Vagina (tissue), 2 donors: ENCODE data around the gene TRIM13. TPM values are rescaled to one million over a fixed set of nuclear protein-coding genes. Genes with fewer than 3 reads are reported as not detected.
A peak's percentile ranks its signal among the peaks of the same experiment; 100 is the strongest.

Source experiments
- DNase-seq, 2 donors: peaks; one replicate each; pipeline ENCODE4 v3.0.0-alpha.2; 2017; ENCODE audit errors: extremely low spot score in 2 of 2
- H3K27ac ChIP-seq: fragments of 200-600 bp; sonication (generic); one replicate; pipeline ENCODE4 v1.5.1; 2019
- H3K27me3 ChIP-seq: fragments of 200-600 bp; sonication (generic); one replicate; pipeline ENCODE4 v1.5.1; 2019
- H3K36me3 ChIP-seq, 2 donors: fragments of 200-600 bp; sonication (generic); one replicate each; pipeline ENCODE4 v1.5.1; 2017 to 2019
- H3K4me1 ChIP-seq: fragments of 200-600 bp; sonication (generic); one replicate; pipeline ENCODE4 v1.5.1; 2019
- H3K4me3 ChIP-seq, 2 donors: fragments of 200-600 bp; sonication (generic); 1 replicate in 1 of 2; 2 replicates in 1 of 2; pipeline ENCODE4 v1.5.1; 2016 to 2019
- H3K9me3 ChIP-seq: fragments of 200-600 bp; sonication (generic); one replicate; pipeline ENCODE4 v1.5.1; 2019
- POLR2A ChIP-seq, 2 donors: fragments of 450-650 bp; IDR thresholded peaks; one replicate each; pipeline ENCODE4 v1.6.1; 2017; ENCODE audit warnings: antibody characterized with exemption in 2 of 2, mild to moderate bottlenecking in 2 of 2, moderate library complexity in 2 of 2
- POLR2AphosphoS5 ChIP-seq, 2 donors: sonication (generic); formaldehyde crosslinking; IDR thresholded peaks; one replicate each; pipeline ENCODE4 v1.9.0; 2017; ENCODE audit warnings: antibody characterized with exemption in 2 of 2, mild to moderate bottlenecking in 2 of 2, low read depth in 1 of 2; ENCODE audit not compliant: insufficient read depth in 1 of 2
- intact Hi-C: fragments of 100-400 bp; cut with DNase I; formaldehyde crosslinking; loops from one replicate; pipeline ENCODE4 v1.15.1; 2023
- total RNA-seq: library from RNA; depleted of rRNA; stranded (reverse); fragments of >200 nt; gene quantifications from one replicate; pipeline ENCODE4 v1.2.3, GENCODE V29; 2016
- TF ChIP-seq, protein P1 (sequence below), 3 experiments: fragments of 450-650 bp in 2 of 3; fragments of 200-600 bp in 1 of 3; sonication (generic) in 1 of 3; IDR thresholded peaks; one replicate each; pipeline ENCODE4 v1.5.1; 2017 to 2019; ENCODE audit warnings: antibody characterized with exemption in 3 of 3, mild to moderate bottlenecking in 2 of 3, moderate library complexity in 2 of 3

TRIM13 gene
- total RNA-seq, 1 donor from 2014 or later, result 12.3 TPM

DNA sequence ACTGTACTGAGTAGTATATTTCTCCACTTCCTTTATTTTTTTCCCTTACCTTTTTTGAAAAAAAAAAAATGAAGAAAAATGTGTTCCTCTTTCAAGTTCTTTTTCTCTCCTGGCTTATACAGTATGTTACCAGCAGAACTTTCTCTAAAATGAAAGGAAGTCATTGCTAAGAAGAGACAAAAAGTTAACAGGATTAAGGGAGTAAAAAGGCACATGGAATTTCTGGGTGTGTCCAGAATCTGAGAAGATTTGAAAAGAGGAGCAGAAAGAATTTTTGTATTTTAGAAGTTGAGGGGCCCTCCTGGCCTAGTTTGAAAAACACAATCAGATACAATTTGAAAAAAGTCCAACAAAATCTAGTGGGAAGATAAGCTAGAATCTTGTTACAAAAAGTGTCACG lies 21.0 kb upstream of the TRIM13 start:
- Histone ChIP-seq H3K27ac (no peak overlapping the region), H3K36me3 (no peaks in the 10 kb centered on the region), H3K27me3 (no peaks in the 10 kb centered on the region), H3K4me3 (no peak overlapping the region), H3K9me3 (no peaks in the 10 kb centered on the region), H3K4me1 (no peaks in the 10 kb centered on the region)
- intact Hi-C loops, result loop anchor here (10.0 kb wide), 1 partner anchor 1409 kb away; no protein-coding TSS in a partner anchor
- no peak for DNase-seq
- no peak for TF ChIP-seq POLR2A (IDR thresholded peaks at IDR 0.05)
- TF ChIP-seq, protein P1, sequence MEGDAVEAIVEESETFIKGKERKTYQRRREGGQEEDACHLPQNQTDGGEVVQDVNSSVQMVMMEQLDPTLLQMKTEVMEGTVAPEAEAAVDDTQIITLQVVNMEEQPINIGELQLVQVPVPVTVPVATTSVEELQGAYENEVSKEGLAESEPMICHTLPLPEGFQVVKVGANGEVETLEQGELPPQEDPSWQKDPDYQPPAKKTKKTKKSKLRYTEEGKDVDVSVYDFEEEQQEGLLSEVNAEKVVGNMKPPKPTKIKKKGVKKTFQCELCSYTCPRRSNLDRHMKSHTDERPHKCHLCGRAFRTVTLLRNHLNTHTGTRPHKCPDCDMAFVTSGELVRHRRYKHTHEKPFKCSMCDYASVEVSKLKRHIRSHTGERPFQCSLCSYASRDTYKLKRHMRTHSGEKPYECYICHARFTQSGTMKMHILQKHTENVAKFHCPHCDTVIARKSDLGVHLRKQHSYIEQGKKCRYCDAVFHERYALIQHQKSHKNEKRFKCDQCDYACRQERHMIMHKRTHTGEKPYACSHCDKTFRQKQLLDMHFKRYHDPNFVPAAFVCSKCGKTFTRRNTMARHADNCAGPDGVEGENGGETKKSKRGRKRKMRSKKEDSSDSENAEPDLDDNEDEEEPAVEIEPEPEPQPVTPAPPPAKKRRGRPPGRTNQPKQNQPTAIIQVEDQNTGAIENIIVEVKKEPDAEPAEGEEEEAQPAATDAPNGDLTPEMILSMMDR (IDR thresholded peaks at IDR 0.05), result no peak

DNA sequence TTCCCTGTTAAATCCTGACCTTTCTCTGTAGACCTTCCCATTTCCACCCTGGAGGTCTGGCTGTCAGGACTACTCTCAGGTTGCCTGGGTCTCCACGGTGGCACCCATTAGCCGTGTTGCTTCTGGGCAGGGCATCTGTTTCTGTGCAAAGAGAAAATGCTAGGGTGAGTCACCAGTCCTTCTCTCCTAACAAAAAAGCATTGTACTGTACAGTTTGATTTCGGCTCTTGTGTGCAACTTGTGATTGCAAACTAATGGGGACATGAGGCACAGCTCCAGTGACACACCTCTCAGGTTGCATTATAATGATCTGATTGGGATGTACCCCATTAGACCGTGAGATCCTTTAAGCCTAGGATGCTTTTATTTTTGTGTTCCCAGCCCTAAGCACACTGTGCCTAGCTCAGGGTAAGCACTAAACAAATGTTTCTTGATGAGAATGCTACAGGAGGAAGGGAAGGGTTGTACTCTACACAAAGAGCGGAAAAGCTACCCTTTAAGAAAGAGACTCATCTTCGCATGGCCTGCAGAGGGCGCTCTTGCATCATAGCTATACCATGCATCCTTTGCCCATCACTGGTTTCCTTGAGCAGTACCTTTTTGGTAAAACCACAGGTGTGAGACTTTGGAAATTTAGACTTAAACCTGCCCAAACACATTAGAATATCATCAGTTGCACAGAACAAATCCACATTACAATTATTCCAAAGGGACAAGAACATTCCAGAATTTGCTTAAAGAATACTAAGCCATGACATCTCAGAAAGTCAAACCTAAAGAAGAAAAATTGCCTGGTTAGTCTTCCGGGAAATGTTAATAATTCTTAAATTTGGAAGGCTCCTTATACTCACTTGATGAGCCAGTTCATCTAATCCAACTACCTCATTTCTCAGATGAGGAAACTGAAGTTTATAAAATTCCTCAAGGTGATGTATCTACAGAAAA lies 20.3 kb upstream of the TRIM13 start:
- H3K9me3 ChIP-seq, result no peaks in the 10 kb centered on the region
- no peak overlapping the region for H3K4me3 ChIP-seq
- DNase-seq, result no peak
- no peaks in the 10 kb centered on the region for H3K27me3 ChIP-seq
- H3K27ac ChIP-seq, result no peak overlapping the region
- TF ChIP-seq, protein P1 (IDR thresholded peaks at IDR 0.05), result peak; percentile 58 to 77 (median 72)
- TF ChIP-seq POLR2AphosphoS5 (IDR thresholded peaks at IDR 0.05; ENCODE audit: insufficient read depth in 1 of 2, low read depth in 1 of 2), result no peak
- H3K36me3 ChIP-seq, result no peaks in the 10 kb centered on the region
- no peaks in the 10 kb centered on the region for H3K4me1 ChIP-seq
- intact Hi-C loops, result loop anchor here (10.0 kb wide), 1 partner anchor 1408 kb away; no protein-coding TSS in a partner anchor

DNA sequence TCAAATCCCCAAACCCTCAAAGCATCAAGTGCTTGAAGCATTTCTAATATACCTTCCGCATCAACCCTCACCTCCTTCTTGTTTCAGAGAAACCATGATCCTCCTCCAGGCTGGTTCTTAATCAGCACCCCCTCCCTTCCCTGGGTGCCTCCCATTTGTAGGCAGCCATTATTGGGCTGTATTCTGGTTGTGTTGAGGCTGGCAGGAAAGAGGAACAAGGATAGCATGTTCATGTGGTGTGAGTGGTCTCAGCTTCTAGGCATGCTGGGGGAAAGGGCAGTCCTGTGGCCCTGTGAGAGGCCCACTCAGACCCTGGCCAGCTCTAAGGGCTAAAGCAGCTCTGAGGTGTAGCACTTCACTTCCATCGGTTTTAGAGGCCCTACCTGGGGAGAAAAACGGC lies 18.9 kb upstream of the TRIM13 start:
- DNase-seq, result no peak
- Histone ChIP-seq H3K36me3 (no peaks in the 10 kb centered on the region), H3K4me1 (no peaks in the 10 kb centered on the region), H3K4me3 (no peak overlapping the region), H3K27ac (no peak overlapping the region), H3K9me3 (no peaks in the 10 kb centered on the region), H3K27me3 (no peaks in the 10 kb centered on the region)
- intact Hi-C loops, result loop anchor here (10.0 kb wide), 1 partner anchor 1407 kb away; no protein-coding TSS in a partner anchor
- TF ChIP-seq, protein P1 (IDR thresholded peaks at IDR 0.05), result no peak
- TF ChIP-seq POLR2AphosphoS5 (IDR thresholded peaks at IDR 0.05; ENCODE audit: insufficient read depth in 1 of 2, low read depth in 1 of 2) (no peak), POLR2A (IDR thresholded peaks at IDR 0.05) (no peak)

- TF ChIP-seq POLR2AphosphoS5 (IDR thresholded peaks at IDR 0.05; ENCODE audit: insufficient read depth in 1 of 2, low read depth in 1 of 2) (no peak), POLR2A (IDR thresholded peaks at IDR 0.05) (no peak)
- no peaks in the 10 kb centered on the region for H3K4me1 ChIP-seq
- no peak overlapping the region for H3K4me3 ChIP-seq
- DNase-seq, result no peak
- H3K36me3 ChIP-seq, result no peaks in the 10 kb centered on the region
- H3K27ac ChIP-seq, result no peak overlapping the region
- H3K27me3 ChIP-seq, result no peaks in the 10 kb centered on the region
- intact Hi-C loops, result no loop called here
- no peaks in the 10 kb centered on the region for H3K9me3 ChIP-seq
Measured at GRCh38 chr13:49980266-49980665, 16.6 kb upstream of the TRIM13 start.

- H3K4me3 ChIP-seq, result no peak overlapping the region
- no peaks in the 10 kb centered on the region for H3K9me3 ChIP-seq
- H3K4me1 ChIP-seq, result no peaks in the 10 kb centered on the region
- intact Hi-C loops, result no loop called here
- no peak overlapping the region for H3K27ac ChIP-seq
- no peak for DNase-seq
- no peaks in the 10 kb centered on the region for H3K36me3 ChIP-seq
- no peaks in the 10 kb centered on the region for H3K27me3 ChIP-seq
- TF ChIP-seq POLR2AphosphoS5 (IDR thresholded peaks at IDR 0.05; ENCODE audit: insufficient read depth in 1 of 2, low read depth in 1 of 2) (no peak), POLR2A (IDR thresholded peaks at IDR 0.05) (no peak)
- TF ChIP-seq, protein P1 (IDR thresholded peaks at IDR 0.05), result no peak
Measured at GRCh38 chr13:49985129-49985528, 11.7 kb upstream of the TRIM13 start.
